GM23338 (cell line): ENCODE results near the gene MED1.

Experiments
- CREB1 ChIP-seq: fragments of 250-450 bp; sonication (Bioruptor Pico); IDR thresholded peaks from 2 replicates; pipeline ENCODE4 v1.5.0; 2020; ENCODE audit warnings: low read depth, mild to moderate bottlenecking, moderate library complexity
- ETS1 ChIP-seq: IDR thresholded peaks from 2 replicates; pipeline ENCODE4 v1.6.1; 2016; ENCODE audit warnings: antibody characterized with exemption
- EZH2 ChIP-seq: fragments of 200-600 bp; sonication (generic); IDR thresholded peaks from one replicate; pipeline ENCODE4 v1.8.0; 2017; ENCODE audit warnings: antibody characterized with exemption, mild to moderate bottlenecking, low read depth; ENCODE audit not compliant: unreplicated experiment
- EZH2phosphoT487 ChIP-seq: fragments of 200-600 bp; sonication (generic); IDR thresholded peaks from one replicate; pipeline ENCODE4 v1.8.1; 2018; ENCODE audit warnings: antibody characterized with exemption; ENCODE audit not compliant: unreplicated experiment
- JUNB ChIP-seq: IDR thresholded peaks from one replicate; pipeline ENCODE4 v1.6.1; 2016; ENCODE audit warnings: antibody characterized with exemption; ENCODE audit not compliant: unreplicated experiment
- NANOG ChIP-seq: IDR thresholded peaks from 2 replicates; pipeline ENCODE4 v1.6.1; 2016; ENCODE audit warnings: antibody characterized with exemption, borderline replicate concordance
- POLR2AphosphoS5 ChIP-seq: IDR thresholded peaks from 2 replicates; pipeline ENCODE4 v1.6.1; 2016; ENCODE audit warnings: antibody characterized with exemption, low read depth
- STAT1 ChIP-seq: IDR thresholded peaks from one replicate; pipeline ENCODE4 v1.6.1; 2016; ENCODE audit warnings: antibody characterized with exemption; ENCODE audit not compliant: unreplicated experiment
- ZNF114 ChIP-seq: fragments of 250-450 bp; sonication (Bioruptor Pico); IDR thresholded peaks from 2 replicates; pipeline ENCODE4 v1.5.0; 2020; ENCODE audit warnings: mild to moderate bottlenecking, moderate library complexity
- ZNF331 ChIP-seq: fragments of 250-450 bp; sonication (Bioruptor Pico); IDR thresholded peaks from 2 replicates; pipeline ENCODE4 v1.5.0; 2020; ENCODE audit warnings: low read depth, mild to moderate bottlenecking, moderate library complexity
- ZNF462 ChIP-seq: fragments of 250-450 bp; sonication (Bioruptor Pico); IDR thresholded peaks from 2 replicates; pipeline ENCODE4 v1.5.0; 2020; ENCODE audit warnings: mild to moderate bottlenecking, moderate library complexity
- TF ChIP-seq, protein P1 (sequence below), 2 experiments: fragments of 200-600 bp in 1 of 2; sonication (generic) in 1 of 2; conservative IDR thresholded peaks; 2 replicates each; pipeline versions ENCODE4 v1.5.1 to v1.6.1; 2016 to 2017; ENCODE audit warnings: antibody characterized with exemption in 2 of 2, low read depth in 2 of 2, mild to moderate bottlenecking in 2 of 2, moderate library complexity in 1 of 2
- TF ChIP-seq, protein P2 (sequence below): IDR thresholded peaks from one replicate; pipeline ENCODE4 v1.6.1; 2018; ENCODE audit warnings: antibody characterized with exemption; ENCODE audit not compliant: unreplicated experiment

GRCh38 chr17:39455919-39456318 lies 4.9 kb upstream of the MED1 start:
- TF ChIP-seq, protein P1, sequence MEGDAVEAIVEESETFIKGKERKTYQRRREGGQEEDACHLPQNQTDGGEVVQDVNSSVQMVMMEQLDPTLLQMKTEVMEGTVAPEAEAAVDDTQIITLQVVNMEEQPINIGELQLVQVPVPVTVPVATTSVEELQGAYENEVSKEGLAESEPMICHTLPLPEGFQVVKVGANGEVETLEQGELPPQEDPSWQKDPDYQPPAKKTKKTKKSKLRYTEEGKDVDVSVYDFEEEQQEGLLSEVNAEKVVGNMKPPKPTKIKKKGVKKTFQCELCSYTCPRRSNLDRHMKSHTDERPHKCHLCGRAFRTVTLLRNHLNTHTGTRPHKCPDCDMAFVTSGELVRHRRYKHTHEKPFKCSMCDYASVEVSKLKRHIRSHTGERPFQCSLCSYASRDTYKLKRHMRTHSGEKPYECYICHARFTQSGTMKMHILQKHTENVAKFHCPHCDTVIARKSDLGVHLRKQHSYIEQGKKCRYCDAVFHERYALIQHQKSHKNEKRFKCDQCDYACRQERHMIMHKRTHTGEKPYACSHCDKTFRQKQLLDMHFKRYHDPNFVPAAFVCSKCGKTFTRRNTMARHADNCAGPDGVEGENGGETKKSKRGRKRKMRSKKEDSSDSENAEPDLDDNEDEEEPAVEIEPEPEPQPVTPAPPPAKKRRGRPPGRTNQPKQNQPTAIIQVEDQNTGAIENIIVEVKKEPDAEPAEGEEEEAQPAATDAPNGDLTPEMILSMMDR (conservative IDR thresholded peaks at IDR 0.05; ENCODE audit: low read depth in 2 of 2), result no peak
- TF ChIP-seq EZH2 (no peak), EZH2phosphoT487 (no peak), POLR2AphosphoS5 (no peak), JUNB (no peak), ZNF331 (CRISPR knock-in tag) (no peak), NANOG (no peak), CREB1 (CRISPR knock-in tag) (no peak), ZNF462 (CRISPR knock-in tag) (no peak), STAT1 (no peak), ETS1 (no peak), ZNF114 (CRISPR knock-in tag) (no peak)
- TF ChIP-seq, protein P2, sequence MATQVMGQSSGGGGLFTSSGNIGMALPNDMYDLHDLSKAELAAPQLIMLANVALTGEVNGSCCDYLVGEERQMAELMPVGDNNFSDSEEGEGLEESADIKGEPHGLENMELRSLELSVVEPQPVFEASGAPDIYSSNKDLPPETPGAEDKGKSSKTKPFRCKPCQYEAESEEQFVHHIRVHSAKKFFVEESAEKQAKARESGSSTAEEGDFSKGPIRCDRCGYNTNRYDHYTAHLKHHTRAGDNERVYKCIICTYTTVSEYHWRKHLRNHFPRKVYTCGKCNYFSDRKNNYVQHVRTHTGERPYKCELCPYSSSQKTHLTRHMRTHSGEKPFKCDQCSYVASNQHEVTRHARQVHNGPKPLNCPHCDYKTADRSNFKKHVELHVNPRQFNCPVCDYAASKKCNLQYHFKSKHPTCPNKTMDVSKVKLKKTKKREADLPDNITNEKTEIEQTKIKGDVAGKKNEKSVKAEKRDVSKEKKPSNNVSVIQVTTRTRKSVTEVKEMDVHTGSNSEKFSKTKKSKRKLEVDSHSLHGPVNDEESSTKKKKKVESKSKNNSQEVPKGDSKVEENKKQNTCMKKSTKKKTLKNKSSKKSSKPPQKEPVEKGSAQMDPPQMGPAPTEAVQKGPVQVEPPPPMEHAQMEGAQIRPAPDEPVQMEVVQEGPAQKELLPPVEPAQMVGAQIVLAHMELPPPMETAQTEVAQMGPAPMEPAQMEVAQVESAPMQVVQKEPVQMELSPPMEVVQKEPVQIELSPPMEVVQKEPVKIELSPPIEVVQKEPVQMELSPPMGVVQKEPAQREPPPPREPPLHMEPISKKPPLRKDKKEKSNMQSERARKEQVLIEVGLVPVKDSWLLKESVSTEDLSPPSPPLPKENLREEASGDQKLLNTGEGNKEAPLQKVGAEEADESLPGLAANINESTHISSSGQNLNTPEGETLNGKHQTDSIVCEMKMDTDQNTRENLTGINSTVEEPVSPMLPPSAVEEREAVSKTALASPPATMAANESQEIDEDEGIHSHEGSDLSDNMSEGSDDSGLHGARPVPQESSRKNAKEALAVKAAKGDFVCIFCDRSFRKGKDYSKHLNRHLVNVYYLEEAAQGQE, result no peak
